AG04450 (cell line): ENCODE results near the gene PAK5. TPM values are rescaled to one million over a fixed set of nuclear protein-coding genes. Genes with fewer than 3 reads are reported as not detected.

ENCODE experiments used
- CTCF ChIA-PET: fragments of 300-600, 350-600 bp; formaldehyde crosslinking; extraction: SDS; loops from one replicate; lab custom pipeline; 2022; ENCODE audit warnings: antibody characterized with exemption, inconsistent platforms; lab: Charles Lee
- POLR2A ChIA-PET: fragments of 350-600 bp; formaldehyde crosslinking; extraction: SDS; loops from one replicate; lab custom pipeline; 2021; ENCODE audit warnings: antibody characterized with exemption, inconsistent platforms; lab: Yijun Ruan, JAX
- DNase-seq: peaks from one replicate; pipeline ENCODE4 v3.0.0-alpha.2; 2011; ENCODE audit warnings: low read depth, low spot score
- H3K27ac ChIP-seq: one replicate; pipeline ENCODE4 v1.5.1; 2012; ENCODE audit warnings: low read depth, low read length, control low read depth
- H3K27me3 ChIP-seq: one replicate; pipeline ENCODE4 v1.6.0; 2012; ENCODE audit warnings: low read length; ENCODE audit not compliant: control insufficient read depth, insufficient read depth
- H3K4me3 ChIP-seq: 2 replicates; pipeline ENCODE4 v1.5.1; 2011; ENCODE audit warnings: mild to moderate bottlenecking, low read depth, low read length, control low read depth
- H3K9me3 ChIP-seq: 2 replicates; pipeline ENCODE4 v1.5.1; 2012; ENCODE audit warnings: low read length; ENCODE audit not compliant: control insufficient read depth, insufficient read depth
- CTCF ChIP-seq: IDR thresholded peaks from 2 replicates; pipeline ENCODE4 v1.5.1; 2011; ENCODE audit warnings: low read depth, low read length, control low read depth, inconsistent platforms
- polyA plus RNA-seq: library from polyadenylated mRNA; depleted of rRNA; stranded (reverse); fragments of >200 nt; gene quantifications from 2 replicates; pipeline ENCODE4 v1.2.3, GENCODE V29; 2011; rRNA removed

The PAK5 gene
- polyA plus RNA-seq, 1 experiment: not detected

- DNase-seq: no peak
- H3K27me3 ChIP-seq: no peaks in the 10 kb centered on the region
- no peak overlapping the region for H3K27ac ChIP-seq
- ChIA-PET CTCF (no interaction called here), POLR2A (no interaction called here)
- no peak for TF ChIP-seq CTCF
- no peak overlapping the region for H3K4me3 ChIP-seq
- no peaks in the 10 kb centered on the region for H3K9me3 ChIP-seq
Observed at GRCh38 chr20:9490161-9490560, 348.7 kb downstream of the PAK5 start.

- no peak overlapping the region for H3K4me3 ChIP-seq
- POLR2A ChIA-PET: no interaction called here
- DNase-seq: no peak
- no peaks in the 10 kb centered on the region for H3K27me3 ChIP-seq
- CTCF ChIA-PET: no interaction called here
- H3K27ac ChIP-seq: no peak overlapping the region
- H3K9me3 ChIP-seq: no peaks in the 10 kb centered on the region
- no peak for TF ChIP-seq CTCF
Observed at GRCh38 chr20:9488063-9488462, 350.8 kb downstream of the PAK5 start.

Other genes with a start within 250 kb of the PAK5 start
- gene ANKEF1, start 195.9 kb upstream of the PAK5 start, polyA plus RNA-seq: 0.71 and 0.78 TPM in 2 replicates